HG03196 (cell line): ENCODE measurements around the gene ZNF556.

Experiments
- ATAC-seq: cut with Tn5 transposase; IDR thresholded peaks from one replicate; pipeline ENCODE4 v1.9.1; 2021; ENCODE audit not compliant: unreplicated experiment

Gene ZNF556

GRCh38 chr19:2867025-2867991, at the start of gene ZNF556:
ZNF556 (plus strand) TSS chr19:2867335; CDS start chr19:2867422, 87 bp downstream.
- ATAC-seq: no peak

GRCh38 chr19:2819540-2820111, 47.5 kb upstream of the ZNF556 start, which contains the start of gene ZNF554:
ZNF554 (plus strand) TSS chr19:2819868; CDS start chr19:2820072, 204 bp downstream.
- peak; percentile 92 for ATAC-seq

- peak; percentile 17 for ATAC-seq
Measured at GRCh38 chr19:2820112-2820702, 46.9 kb upstream of the ZNF556 start.

- ATAC-seq: no peak
Measured at GRCh38 chr19:2822846-2823245, 44.3 kb upstream of the ZNF556 start.

- no peak for ATAC-seq
Measured at GRCh38 chr19:2823646-2824045, 43.5 kb upstream of the ZNF556 start.

- ATAC-seq: no peak
Measured at GRCh38 chr19:2824129-2824528, 43.0 kb upstream of the ZNF556 start.

GRCh38 chr19:2827022-2827421, 40.1 kb upstream of the ZNF556 start:
- ATAC-seq: no peak

GRCh38 chr19:2827840-2828489, 39.2 kb upstream of the ZNF556 start:
- no peak for ATAC-seq

GRCh38 chr19:2834294-2834871, 32.8 kb upstream of the ZNF556 start:
- ATAC-seq: no peak

- ATAC-seq: no peak
Measured at GRCh38 chr19:2837430-2837829, 29.7 kb upstream of the ZNF556 start.

- ATAC-seq: peak; percentile 92
Measured at GRCh38 chr19:2840794-2841791, 26.0 kb upstream of the ZNF556 start, which contains the start of gene ZNF555. ZNF555 (plus strand) TSS chr19:2841475; CDS start chr19:2841573, 98 bp downstream.

GRCh38 chr19:2841855-2842574, 25.1 kb upstream of the ZNF556 start:
- ATAC-seq: peak; percentile 16

GRCh38 chr19:2845107-2845506, 22.0 kb upstream of the ZNF556 start:
- ATAC-seq: no peak

GRCh38 chr19:2846180-2846894, 20.8 kb upstream of the ZNF556 start:
- ATAC-seq: no peak

- ATAC-seq: no peak
Measured at GRCh38 chr19:2847507-2847906, 19.6 kb upstream of the ZNF556 start.

- ATAC-seq: no peak
Measured at GRCh38 chr19:2848616-2849015, 18.5 kb upstream of the ZNF556 start.

GRCh38 chr19:2850256-2850925, 16.7 kb upstream of the ZNF556 start:
- no peak for ATAC-seq

- no peak for ATAC-seq
Measured at GRCh38 chr19:2852598-2852997, 14.5 kb upstream of the ZNF556 start.
